ENCODE measurements around the gene PTPN7. TPM values are rescaled to one million over a fixed set of nuclear protein-coding genes. Genes with fewer than 3 reads are reported as not detected.

PTPN7 gene
- total RNA-seq (0.86 and 1.9 TPM in 2 replicates), polyA plus RNA-seq (1.8 and 2.4 TPM in 2 replicates), polyA minus RNA-seq (5.1 and 6.0 TPM in 2 replicates), Bru-seq, nascent RNA (percentile 15 among the genes with signal in this experiment), BruChase-seq, experiment 1, labeled RNA remaining after a 6-hour chase (percentile 19 among the genes with signal in this experiment), BruChase-seq, experiment 2, labeled RNA remaining after a 2-hour chase (percentile 12 among the genes with signal in this experiment)
- 0.84 and 1.1 TPM in 2 replicates for polyA plus RNA-seq (2011; cell fraction: cytosol; rRNA removed)
- polyA plus RNA-seq (2011; cell fraction: nucleus; rRNA removed), result 1.1 and 1.5 TPM in 2 replicates
- polyA plus RNA-seq (2012), result 0.41 and 0.75 TPM in 2 replicates
- not detected for polyA minus RNA-seq (2011; cell fraction: cytosol; rRNA and poly(A)+ RNA removed)
- polyA minus RNA-seq (2011; cell fraction: nucleus; rRNA and poly(A)+ RNA removed), result 0.34 and 0.48 TPM in 2 replicates
- long read RNA-seq, partial matches to known transcripts, result 2 of 10 reads
- long read RNA-seq, other reads (novel, unspliced or antisense), result 8 of 10 reads

GRCh38 chr1:202160377-202160940, at the start of gene PTPN7:
TSS of gene PTPN7 (minus strand) at chr1:202160602. CDS start at chr1:202159402, 1,200 bp downstream.
- Histone ChIP-seq H3K27ac (ENCODE audit: insufficient read depth, low read depth, low read length) (no peak within 1 kb of the TSS), H3K9me3 (replicated peaks; ENCODE audit: control insufficient read depth, insufficient read depth, low read length) (no peaks in the 10 kb centered on the region), H3K36me3 (ENCODE audit: control insufficient read depth in 2 of 2, extremely low read depth in 1 of 2, insufficient read depth in 2 of 2, low read length in 2 of 2) (no peaks in the 10 kb centered on the region), H4K20me1 (replicated peaks; ENCODE audit: control insufficient read depth, extremely low read depth, insufficient read depth, low read length) (no peaks in the 10 kb centered on the region), H3K27me3 (ENCODE audit: control insufficient read depth in 2 of 2, insufficient read depth in 2 of 2, low read length in 2 of 2) (no peaks in the 10 kb centered on the region), H2AFZ (ENCODE audit: low read depth, low read length) (peak within 1 kb of the TSS; percentile 79), H3K9ac (replicated peaks; ENCODE audit: extremely low read depth, insufficient read depth, low read length) (no peak within 1 kb of the TSS), H3K79me2 (ENCODE audit: control insufficient read depth, insufficient read depth, low read length) (no peaks in the 10 kb centered on the region), H3K4me2 (ENCODE audit: insufficient read depth, low read length) (no peak within 1 kb of the TSS), H3K4me1 (ENCODE audit: control insufficient read depth, extremely low read depth, insufficient read depth, low read length) (peaks cover 8% of the 10 kb centered on the region), H3K4me3 (replicated peaks in 1 of 3; ENCODE audit: insufficient read depth in 1 of 3, low read depth in 1 of 3, low read length in 3 of 3) (no peak within 1 kb of the TSS), H3K9me1 (replicated peaks; ENCODE audit: control insufficient read depth, extremely low read depth, insufficient read depth, low read length) (no peaks in the 10 kb centered on the region)
- ChIA-PET CTCF (interaction anchor here (1.6 kb wide), 1 partner anchor 17 kb away, joined by 4 read pairs; no protein-coding TSS in a partner anchor), POLR2A (no interaction called here)
- TF ChIP-seq FOS (IDR thresholded peaks at IDR 0.05; ENCODE audit: borderline replicate concordance, insufficient read depth, low read length) (no peak), POLR2AphosphoS5 (IDR thresholded peaks at IDR 0.05; ENCODE audit: insufficient read depth, low read depth, low read length) (no peak), CTCF (IDR thresholded peaks at IDR 0.05; ENCODE audit: extremely low read depth in 1 of 2, insufficient read depth in 1 of 2, low read depth in 1 of 2, low read length in 2 of 2) (peak in 1 of 2 donors; percentile 24)
- BruUV-seq (replicated peaks), result no TSS peak
- DNase-seq (ENCODE audit: low read depth, low spot score), result no peak
- FAIRE-seq, result no peak
- intact Hi-C loops (cut with micrococcal nuclease), result no loop called here
- dilution Hi-C loops (cut with MboI; ENCODE audit: extremely low pct_ligation_motif_present, low sequenced_read_pairs), result no loop called here

All from endothelial cell of umbilical vein (primary cell).